NCI-H2107 treated with DMSO at 0.1 percent for 48 hours (cell line): ENCODE measurements around the gene KLHL3.

Experiments used
- DNase-seq: peaks from one replicate; lab custom pipeline; 2025; ENCODE audit not compliant: unreplicated experiment; lab: John Stamatoyannopoulos, UW

KLHL3 gene

GRCh38 chr5:137743031-137743640, 7.2 kb upstream of the KLHL3 start:
- DNase-seq, result peak; percentile 22

GRCh38 chr5:137741718-137742117, 5.8 kb upstream of the KLHL3 start:
- peak; percentile 96 for DNase-seq

- no peak for DNase-seq
Measured at GRCh38 chr5:137739737-137740136, 3.8 kb upstream of the KLHL3 start.

GRCh38 chr5:137738947-137739346, 3.1 kb upstream of the KLHL3 start:
- DNase-seq, result no peak

- DNase-seq, result no peak
Measured at GRCh38 chr5:137737349-137738131, 1.7 kb upstream of the KLHL3 start.

- DNase-seq, result no peak
Measured at GRCh38 chr5:137736496-137736895, 607 bp upstream of the KLHL3 start.

- peak; percentile 19 for DNase-seq
Measured at GRCh38 chr5:137734962-137735554, 831 bp downstream of the KLHL3 start.

GRCh38 chr5:137734331-137734730, 1.6 kb downstream of the KLHL3 start:
- DNase-seq, result no peak

- DNase-seq, result no peak
Measured at GRCh38 chr5:137733922-137734321, 2.0 kb downstream of the KLHL3 start.

- no peak for DNase-seq
Measured at GRCh38 chr5:137733006-137733405, 2.9 kb downstream of the KLHL3 start.

GRCh38 chr5:137731176-137731575, 4.7 kb downstream of the KLHL3 start:
- no peak for DNase-seq

- no peak for DNase-seq
Measured at GRCh38 chr5:137730336-137730735, 5.6 kb downstream of the KLHL3 start.

GRCh38 chr5:137728048-137728447, 7.8 kb downstream of the KLHL3 start:
- DNase-seq, result no peak

GRCh38 chr5:137727623-137728022, 8.3 kb downstream of the KLHL3 start:
- DNase-seq, result no peak

- no peak for DNase-seq
Measured at GRCh38 chr5:137724251-137724650, 11.6 kb downstream of the KLHL3 start.

GRCh38 chr5:137718611-137719010, 17.3 kb downstream of the KLHL3 start:
- DNase-seq, result no peak

GRCh38 chr5:137716337-137716736, 19.6 kb downstream of the KLHL3 start:
- no peak for DNase-seq

GRCh38 chr5:137715456-137715855, 20.4 kb downstream of the KLHL3 start:
- DNase-seq, result no peak

- no peak for DNase-seq
Measured at GRCh38 chr5:137714946-137715345, 20.9 kb downstream of the KLHL3 start.

GRCh38 chr5:137714494-137714893, 21.4 kb downstream of the KLHL3 start:
- no peak for DNase-seq

- DNase-seq, result no peak
Measured at GRCh38 chr5:137712139-137712667, 23.7 kb downstream of the KLHL3 start.

GRCh38 chr5:137710086-137710485, 25.8 kb downstream of the KLHL3 start:
- DNase-seq, result no peak
